Panc1 (cell line): ENCODE measurements around the gene PTPRJ.

Experiments
- CTCF ChIP-seq: fragments of 450-650 bp; IDR thresholded peaks from 2 replicates; pipeline ENCODE4 v1.5.1; 2017; ENCODE audit warnings: mild to moderate bottlenecking
- POLR2AphosphoS5 ChIP-seq: IDR thresholded peaks from 2 replicates; pipeline ENCODE4 v1.6.1; 2012; ENCODE audit warnings: mild to moderate bottlenecking, low read depth, low read length, moderate library complexity
- REST ChIP-seq, 2 experiments: IDR thresholded peaks; 2 replicates each; pipeline ENCODE4 v1.6.1; 2011 to 2012; ENCODE audit warnings: low read depth in 2 of 2, control low read depth in 1 of 2, low read length in 1 of 2, mild to moderate bottlenecking in 1 of 2, moderate library complexity in 1 of 2; ENCODE audit not compliant: insufficient read depth in 1 of 2
- SIN3A ChIP-seq: IDR thresholded peaks from 2 replicates; pipeline ENCODE4 v1.6.1; 2012; ENCODE audit warnings: low read depth, mild to moderate bottlenecking, low read length, moderate library complexity, borderline replicate concordance; ENCODE audit not compliant: insufficient read depth
- TCF7L2 ChIP-seq: IDR thresholded peaks from 2 replicates; pipeline ENCODE4 v1.6.1; 2011; ENCODE audit warnings: mild to moderate bottlenecking, low read depth, low read length, inconsistent platforms

- TF ChIP-seq POLR2AphosphoS5: no peak
- no peak for TF ChIP-seq REST (IDR thresholded peaks at IDR 0.05; ENCODE audit: insufficient read depth in 1 of 2, low read depth in 2 of 2, low read length in 1 of 2)
- TF ChIP-seq CTCF: no peak
- no peak for TF ChIP-seq SIN3A
- TF ChIP-seq TCF7L2: no peak
These were observed 68.7 kb downstream of the PTPRJ start for GRCh38 chr11:48049036-48049435.
